CD4-positive, alpha-beta T cell (primary cell): Measurements from ENCODE around the gene HMG20A. TPM values are rescaled to one million over a fixed set of nuclear protein-coding genes. Genes with fewer than 3 reads are reported as not detected.
"Not testable (repeated sequence)": the region's sequence is repeated elsewhere in the genome, so short reads cannot be mapped to it uniquely, and the experiment has no call there.

ENCODE experiments used
- ATAC-seq: fragments of 200-7000 bp; cut with Tn5 transposase; one replicate; pipeline ENCODE4 v1.10.0; 2022; ENCODE audit warnings: mild to moderate bottlenecking; ENCODE audit not compliant: poor library complexity
- CTCF ChIA-PET: fragments of 350-600 bp; sonication (Branson Sonifier 250); formaldehyde crosslinking; loops from one replicate; lab custom pipeline; 2021; ENCODE audit warnings: antibody characterized with exemption, inconsistent platforms; lab: Charles Lee
- POLR2A ChIA-PET: fragments of 350-600 bp; sonication (Branson Sonifier 250); formaldehyde crosslinking; loops from one replicate; lab custom pipeline; 2021; ENCODE audit warnings: antibody characterized with exemption, inconsistent platforms; lab: Charles Lee
- DNase-seq, 14 experiments: peaks; one replicate each; pipeline ENCODE4 v3.0.0-alpha.2; 2013 to 2020; ENCODE audit warnings: mixed read lengths in 2 of 14
- H3K27ac ChIP-seq, 2 donors: one replicate each; pipeline versions ENCODE4 v1.5.1 to v1.7.0; 2013; ENCODE audit warnings: low read length in 2 of 2, low read depth in 1 of 2, mild to moderate bottlenecking in 1 of 2
- H3K27me3 ChIP-seq, 2 experiments: 1 replicate in 1 of 2; 2 replicates in 1 of 2; pipeline versions ENCODE4 v1.6.1 to v1.7.0; 2013; ENCODE audit warnings: low read length in 2 of 2, control low read depth in 1 of 2, mild to moderate bottlenecking in 1 of 2, moderate library complexity in 1 of 2; ENCODE audit not compliant: insufficient read depth in 2 of 2, control insufficient read depth in 1 of 2
- H3K36me3 ChIP-seq: one replicate; pipeline ENCODE4 v1.6.1; 2013; ENCODE audit warnings: low read length, control low read depth; ENCODE audit not compliant: insufficient read depth
- H3K4me1 ChIP-seq: one replicate; pipeline ENCODE4 v1.6.1; 2013; ENCODE audit warnings: low read length, control low read depth; ENCODE audit not compliant: insufficient read depth
- H3K4me3 ChIP-seq: one replicate; pipeline ENCODE4 v1.5.1; 2013; ENCODE audit warnings: mild to moderate bottlenecking, low read length, moderate library complexity
- H3K9me3 ChIP-seq, 2 experiments: 1 replicate in 1 of 2; 2 replicates in 1 of 2; pipeline versions ENCODE4 v1.6.1 to v1.7.0; 2013; ENCODE audit warnings: low read length in 2 of 2, mild to moderate bottlenecking in 2 of 2, control low read depth in 1 of 2, moderate library complexity in 1 of 2; ENCODE audit not compliant: control insufficient read depth in 1 of 2, insufficient read depth in 1 of 2
- H3K27ac Mint-ChIP-seq: one replicate; pipeline ENCODE4 v1.8.0; 2020; ENCODE audit warnings: mixed read lengths
- H3K27me3 Mint-ChIP-seq: one replicate; pipeline ENCODE4 v1.8.0; 2021; ENCODE audit warnings: mixed read lengths
- H3K36me3 Mint-ChIP-seq: one replicate; pipeline ENCODE4 v1.8.0; 2021; ENCODE audit warnings: low read depth, mixed read lengths
- H3K4me1 Mint-ChIP-seq: one replicate; pipeline ENCODE4 v1.8.0; 2021; ENCODE audit warnings: low read depth, mixed read lengths
- H3K4me3 Mint-ChIP-seq: one replicate; pipeline ENCODE4 v1.8.0; 2020; ENCODE audit warnings: mild to moderate bottlenecking, mixed read lengths
- H3K9me3 Mint-ChIP-seq: one replicate; pipeline ENCODE4 v1.8.0; 2020; ENCODE audit warnings: mixed read lengths
- intact Hi-C, 2 experiments: fragments of 100-400 bp; cut with DNase I in 1 of 2; cut with micrococcal nuclease in 1 of 2; formaldehyde crosslinking; loops; one replicate each; pipeline versions ENCODE4 v1.15.1 to v1.9.0; 2023 to 2025; cut with DNase I, micrococcal nuclease
- total RNA-seq, 174 experiments: library from RNA in 2 of 174; stranded (reverse) in 2 of 174; gene quantifications; one replicate each; pipeline ENCODE4 v1.2.3 and lab custom pipeline; 2021 to 2026
- TF ChIP-seq, protein P1 (sequence below): fragments of 200-600 bp; IDR thresholded peaks from one replicate; pipeline ENCODE4 v1.8.0; 2022; ENCODE audit warnings: antibody characterized with exemption, mild to moderate bottlenecking

Gene HMG20A
- total RNA-seq, 2 experiments from 2014 or later = 16.2 to 20.0 TPM

DNA sequence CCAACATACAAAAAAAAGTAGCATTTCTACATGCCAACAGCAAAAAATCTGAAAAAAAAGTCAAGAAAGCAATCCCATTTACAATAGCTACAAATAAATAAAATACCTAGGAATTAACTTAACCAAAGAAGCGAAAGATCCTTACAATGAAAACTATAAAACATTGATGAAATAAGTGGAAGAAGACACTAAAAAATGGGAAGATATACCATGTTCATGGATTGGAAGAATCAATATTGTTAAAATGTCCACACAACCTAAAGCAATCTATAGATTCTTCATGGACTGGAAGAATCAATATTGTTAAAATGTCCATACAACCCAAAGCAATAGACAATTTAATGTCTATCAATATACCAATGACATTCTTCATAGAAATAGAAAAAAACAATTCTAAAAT lies 21.8 kb upstream of the HMG20A start:
- H3K27me3 Mint-ChIP-seq = no peaks in the 10 kb centered on the region
- Histone ChIP-seq H3K27me3 (no peaks in the 10 kb centered on the region), H3K9me3 (peaks cover 4 to 8% of the 10 kb centered on the region in 2 experiments), H3K4me3 (no peak overlapping the region), H3K36me3 (no peaks in the 10 kb centered on the region), H3K4me1 (no peaks in the 10 kb centered on the region), H3K27ac (no peak overlapping the region)
- H3K9me3 Mint-ChIP-seq = peaks cover 19% of the 10 kb centered on the region
- DNase-seq (no peak), ATAC-seq (no peak)
- POLR2A ChIA-PET = no interaction called here
- TF ChIP-seq, protein P1, sequence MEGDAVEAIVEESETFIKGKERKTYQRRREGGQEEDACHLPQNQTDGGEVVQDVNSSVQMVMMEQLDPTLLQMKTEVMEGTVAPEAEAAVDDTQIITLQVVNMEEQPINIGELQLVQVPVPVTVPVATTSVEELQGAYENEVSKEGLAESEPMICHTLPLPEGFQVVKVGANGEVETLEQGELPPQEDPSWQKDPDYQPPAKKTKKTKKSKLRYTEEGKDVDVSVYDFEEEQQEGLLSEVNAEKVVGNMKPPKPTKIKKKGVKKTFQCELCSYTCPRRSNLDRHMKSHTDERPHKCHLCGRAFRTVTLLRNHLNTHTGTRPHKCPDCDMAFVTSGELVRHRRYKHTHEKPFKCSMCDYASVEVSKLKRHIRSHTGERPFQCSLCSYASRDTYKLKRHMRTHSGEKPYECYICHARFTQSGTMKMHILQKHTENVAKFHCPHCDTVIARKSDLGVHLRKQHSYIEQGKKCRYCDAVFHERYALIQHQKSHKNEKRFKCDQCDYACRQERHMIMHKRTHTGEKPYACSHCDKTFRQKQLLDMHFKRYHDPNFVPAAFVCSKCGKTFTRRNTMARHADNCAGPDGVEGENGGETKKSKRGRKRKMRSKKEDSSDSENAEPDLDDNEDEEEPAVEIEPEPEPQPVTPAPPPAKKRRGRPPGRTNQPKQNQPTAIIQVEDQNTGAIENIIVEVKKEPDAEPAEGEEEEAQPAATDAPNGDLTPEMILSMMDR = no peak
- no peak overlapping the region for H3K4me3 Mint-ChIP-seq
- intact Hi-C loops = no loop called here
- peaks cover 23% of the 10 kb centered on the region for H3K36me3 Mint-ChIP-seq
- no peak overlapping the region for H3K27ac Mint-ChIP-seq
- H3K4me1 Mint-ChIP-seq = no peaks in the 10 kb centered on the region
- CTCF ChIA-PET = no interaction called here

DNA sequence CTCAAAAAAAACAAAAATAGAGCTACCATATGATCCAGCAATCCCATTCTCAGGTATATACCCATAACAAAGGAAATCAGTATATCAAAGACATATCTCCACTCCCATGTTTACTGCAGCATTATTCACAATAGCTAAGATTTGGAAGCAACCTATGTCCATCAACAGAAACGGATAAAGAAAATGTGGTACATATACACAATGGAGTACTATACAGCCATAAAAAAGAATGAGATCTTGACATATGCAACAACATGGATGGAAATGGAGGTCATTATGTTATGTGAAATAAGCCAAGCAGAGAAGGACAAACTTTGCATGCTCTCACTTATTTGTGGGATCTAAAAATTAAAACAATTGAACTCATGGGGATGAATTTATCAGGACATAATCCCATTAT lies 20.4 kb upstream of the HMG20A start:
- H3K36me3 ChIP-seq = no peaks in the 10 kb centered on the region
- TF ChIP-seq, protein P1 = no peak
- intact Hi-C loops = no loop called here
- peaks cover 20% of the 10 kb centered on the region for H3K36me3 Mint-ChIP-seq
- peaks cover 3 to 4% of the 10 kb centered on the region in 2 experiments for H3K9me3 ChIP-seq
- no peaks in the 10 kb centered on the region for H3K4me1 ChIP-seq
- no peaks in the 10 kb centered on the region for H3K27me3 Mint-ChIP-seq
- H3K27ac ChIP-seq = no peak overlapping the region
- H3K4me3 Mint-ChIP-seq = no peak overlapping the region
- no peak for DNase-seq
- H3K4me1 Mint-ChIP-seq = no peaks in the 10 kb centered on the region
- ChIA-PET POLR2A (no interaction called here), CTCF (no interaction called here)
- H3K27me3 ChIP-seq = no peaks in the 10 kb centered on the region
- no peak overlapping the region for H3K4me3 ChIP-seq
- no peak overlapping the region for H3K27ac Mint-ChIP-seq
- no peak for ATAC-seq
- H3K9me3 Mint-ChIP-seq = peaks cover 14% of the 10 kb centered on the region

DNA sequence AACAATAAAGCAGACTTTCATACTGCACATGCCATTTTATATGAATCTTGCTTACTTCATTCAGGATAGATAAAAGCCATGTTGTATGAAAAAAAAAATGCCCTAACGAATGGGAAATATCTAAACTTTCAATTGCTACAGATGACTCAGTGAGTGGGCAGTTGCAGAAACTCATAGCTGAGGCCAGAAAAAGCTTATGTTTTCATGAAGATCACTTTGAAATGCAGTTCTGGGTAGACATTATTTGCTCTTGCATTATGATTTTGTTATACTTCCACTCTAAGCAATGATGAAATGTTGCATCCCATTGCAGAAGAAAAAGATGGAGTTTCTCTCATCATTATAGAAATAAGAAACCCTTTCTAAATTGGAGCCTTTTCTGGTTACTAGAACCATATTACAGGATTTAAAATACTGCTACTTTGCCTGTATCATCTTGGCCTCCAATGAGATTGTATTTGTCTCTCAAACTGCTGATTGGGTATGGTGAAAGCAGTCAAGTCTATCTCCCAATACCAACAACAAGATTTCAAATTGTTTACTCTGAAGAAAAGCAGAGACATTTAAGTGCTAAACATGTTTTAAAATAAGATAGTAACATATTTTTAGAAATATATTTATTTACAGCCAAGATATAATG lies 17.8 kb upstream of the HMG20A start:
- ChIA-PET POLR2A (no interaction called here), CTCF (no interaction called here)
- DNase-seq (no peak), ATAC-seq (no peak)
- Histone ChIP-seq H3K4me1 (no peaks in the 10 kb centered on the region), H3K4me3 (no peak overlapping the region), H3K9me3 (peaks cover 0 to under 1% of the 10 kb centered on the region in 2 experiments), H3K36me3 (no peaks in the 10 kb centered on the region), H3K27me3 (no peaks in the 10 kb centered on the region), H3K27ac (no peak overlapping the region)
- TF ChIP-seq, protein P1 = no peak
- intact Hi-C loops = no loop called here
- peaks cover 12% of the 10 kb centered on the region for H3K9me3 Mint-ChIP-seq
- H3K27me3 Mint-ChIP-seq = no peaks in the 10 kb centered on the region
- peaks cover 17% of the 10 kb centered on the region for H3K4me1 Mint-ChIP-seq
- H3K27ac Mint-ChIP-seq = no peak overlapping the region
- peaks cover 5% of the 10 kb centered on the region for H3K36me3 Mint-ChIP-seq
- no peak overlapping the region for H3K4me3 Mint-ChIP-seq

DNA sequence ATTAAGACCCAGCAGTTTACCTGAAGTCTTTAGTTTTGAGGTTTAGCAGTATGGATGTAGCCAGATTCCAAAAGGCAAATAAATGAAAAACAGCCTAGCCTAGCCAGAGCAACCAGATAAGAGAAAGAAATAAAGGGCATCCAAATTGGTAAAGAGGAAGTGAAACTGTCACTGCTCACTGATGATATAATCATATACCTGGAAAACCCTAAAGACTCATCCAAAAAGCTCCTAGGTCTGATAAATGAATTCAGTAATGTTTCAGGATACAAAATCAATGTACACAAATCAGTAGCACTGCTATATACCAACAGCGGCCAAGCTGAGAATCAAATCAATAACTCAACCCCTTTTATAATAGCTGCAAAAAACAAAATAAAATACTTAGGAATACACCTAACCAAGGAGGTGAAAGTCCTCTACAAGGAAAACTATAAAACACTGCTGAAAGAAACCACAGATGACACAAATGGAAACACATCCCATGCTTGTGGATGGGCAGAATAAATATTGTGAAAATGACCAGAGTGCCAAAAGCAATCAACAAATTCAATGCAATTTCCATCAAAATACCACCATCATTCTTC lies 14.4 kb upstream of the HMG20A start:
- H3K27ac ChIP-seq, DNase-seq, H3K27me3 ChIP-seq, ATAC-seq, H3K9me3 ChIP-seq, H3K4me3 ChIP-seq, H3K36me3 ChIP-seq, POLR2A ChIA-PET, H3K36me3 Mint-ChIP-seq, H3K9me3 Mint-ChIP-seq, H3K27ac Mint-ChIP-seq, CTCF ChIA-PET, H3K27me3 Mint-ChIP-seq, intact Hi-C loops, H3K4me3 Mint-ChIP-seq, H3K4me1 ChIP-seq: not testable (repeated sequence)
- peaks cover 36% of the 10 kb centered on the region for H3K4me1 Mint-ChIP-seq
